Measurements from ENCODE around the gene ESRRB. TPM values are rescaled to one million over a fixed set of nuclear protein-coding genes. Genes with fewer than 3 reads are reported as not detected.

ESRRB gene
- total RNA-seq, 2 donors from 2014 or later = 1.1 to 1.2 TPM

DNA sequence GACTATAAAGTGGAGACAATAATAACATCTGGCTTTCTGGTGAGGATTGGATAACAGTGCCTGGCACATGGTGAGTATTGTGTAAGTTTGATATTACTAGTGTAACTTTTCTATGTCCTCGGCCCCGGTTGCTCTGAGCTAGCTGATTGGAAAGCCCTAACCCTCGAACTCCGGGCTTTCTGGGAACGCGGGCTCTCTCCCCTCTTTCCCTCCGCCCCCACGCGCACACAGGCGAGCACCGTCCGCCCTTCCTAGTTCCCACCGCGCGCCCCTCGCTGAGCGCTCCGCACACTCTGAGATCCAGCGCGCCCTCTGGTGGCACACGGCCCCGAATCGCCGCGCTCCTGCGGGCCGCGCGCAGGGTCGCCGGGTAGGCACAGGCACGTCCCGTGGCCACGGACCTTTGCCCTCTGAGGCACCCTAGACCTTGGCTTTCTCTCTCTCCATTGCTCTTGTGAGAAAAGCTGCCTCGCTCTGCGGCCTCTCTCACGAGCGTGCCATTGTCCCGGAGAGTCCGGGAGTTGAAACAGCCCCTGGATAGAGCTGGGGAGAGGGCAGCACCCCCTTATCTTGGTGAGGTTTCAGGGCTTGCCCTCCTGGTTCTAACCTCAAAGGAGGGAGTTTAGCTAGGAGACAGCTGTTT lies 23.2 kb upstream of the ESRRB start:
- TF ChIP-seq, protein P1, sequence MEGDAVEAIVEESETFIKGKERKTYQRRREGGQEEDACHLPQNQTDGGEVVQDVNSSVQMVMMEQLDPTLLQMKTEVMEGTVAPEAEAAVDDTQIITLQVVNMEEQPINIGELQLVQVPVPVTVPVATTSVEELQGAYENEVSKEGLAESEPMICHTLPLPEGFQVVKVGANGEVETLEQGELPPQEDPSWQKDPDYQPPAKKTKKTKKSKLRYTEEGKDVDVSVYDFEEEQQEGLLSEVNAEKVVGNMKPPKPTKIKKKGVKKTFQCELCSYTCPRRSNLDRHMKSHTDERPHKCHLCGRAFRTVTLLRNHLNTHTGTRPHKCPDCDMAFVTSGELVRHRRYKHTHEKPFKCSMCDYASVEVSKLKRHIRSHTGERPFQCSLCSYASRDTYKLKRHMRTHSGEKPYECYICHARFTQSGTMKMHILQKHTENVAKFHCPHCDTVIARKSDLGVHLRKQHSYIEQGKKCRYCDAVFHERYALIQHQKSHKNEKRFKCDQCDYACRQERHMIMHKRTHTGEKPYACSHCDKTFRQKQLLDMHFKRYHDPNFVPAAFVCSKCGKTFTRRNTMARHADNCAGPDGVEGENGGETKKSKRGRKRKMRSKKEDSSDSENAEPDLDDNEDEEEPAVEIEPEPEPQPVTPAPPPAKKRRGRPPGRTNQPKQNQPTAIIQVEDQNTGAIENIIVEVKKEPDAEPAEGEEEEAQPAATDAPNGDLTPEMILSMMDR (conservative IDR thresholded peaks at IDR 0.05) = peak; percentile 98
- peaks cover 33% of the 10 kb centered on the region for H3K27me3 ChIP-seq (ENCODE audit: control insufficient read depth, insufficient read depth, low read length, poor library complexity, severe bottlenecking)
- peaks cover 9% of the 10 kb centered on the region for H3K4me1 Mint-ChIP-seq
- no peaks in the 10 kb centered on the region for H3K9me3 Mint-ChIP-seq
- H3K36me3 ChIP-seq (ENCODE audit: control insufficient read depth, insufficient read depth, low read length) = no peaks in the 10 kb centered on the region
- H3K4me3 ChIP-seq (ENCODE audit: low read length) = no peak overlapping the region
- whole genome bisulfite sequencing, 2 experiments (ENCODE audit: insufficient coverage in 1 of 2, insufficient read length in 1 of 2) = 10% methylated on average over 40 of the region's 40 CpGs; no CpG with 5 or more reads in 1 of the 2 experiments
- H3K9ac ChIP-seq (ENCODE audit: extremely low read depth, low read length, poor library complexity, severe bottlenecking) = no peak overlapping the region
- H3K4me1 ChIP-seq (ENCODE audit: control insufficient read depth, insufficient read depth, low read length) = no peaks in the 10 kb centered on the region
- no peak overlapping the region for H3K27ac ChIP-seq (ENCODE audit: low read depth, low read length)
- no peak overlapping the region for H3K27ac Mint-ChIP-seq
- DNase-seq = peak; percentile 95
- no peaks in the 10 kb centered on the region for H3K9me3 ChIP-seq (ENCODE audit: control insufficient read depth, low read length)
- H3K4me3 Mint-ChIP-seq = peak overlapping the region; percentile 36
- H3K36me3 Mint-ChIP-seq (ENCODE audit: low read depth) = no peaks in the 10 kb centered on the region
- peaks cover 63% of the 10 kb centered on the region for H3K27me3 Mint-ChIP-seq (ENCODE audit: insufficient read depth)

DNA sequence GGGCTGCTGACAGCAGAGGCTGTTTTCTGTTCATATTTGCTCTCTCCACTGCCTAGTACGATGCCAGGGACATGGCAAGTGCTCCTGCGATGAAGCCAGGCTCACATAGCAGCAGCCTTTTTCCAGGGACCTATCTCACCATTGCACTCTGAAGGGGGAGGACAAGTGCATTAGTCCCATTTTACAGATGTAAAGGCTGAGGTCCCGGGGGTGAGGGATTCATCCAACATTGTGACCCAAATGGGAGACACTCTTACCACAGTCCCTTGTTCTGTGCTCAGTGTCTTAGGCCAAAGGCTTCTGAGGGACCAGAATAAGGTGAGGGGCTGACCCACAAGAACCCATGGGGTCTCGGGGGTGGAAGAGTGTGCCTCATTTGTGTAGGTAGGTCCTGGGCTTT lies 21.6 kb upstream of the ESRRB start:
- Histone ChIP-seq H3K27ac (ENCODE audit: low read depth, low read length) (no peak overlapping the region), H3K9ac (ENCODE audit: extremely low read depth, low read length, poor library complexity, severe bottlenecking) (no peak overlapping the region), H3K4me1 (ENCODE audit: control insufficient read depth, insufficient read depth, low read length) (no peaks in the 10 kb centered on the region), H3K36me3 (ENCODE audit: control insufficient read depth, insufficient read depth, low read length) (no peaks in the 10 kb centered on the region), H3K4me3 (ENCODE audit: low read length) (no peak overlapping the region), H3K27me3 (ENCODE audit: control insufficient read depth, insufficient read depth, low read length, poor library complexity, severe bottlenecking) (peaks cover 33% of the 10 kb centered on the region), H3K9me3 (ENCODE audit: control insufficient read depth, low read length) (no peaks in the 10 kb centered on the region)
- no peak for DNase-seq
- TF ChIP-seq, protein P1 (conservative IDR thresholded peaks at IDR 0.05) = no peak
- Mint-ChIP-seq H3K27ac (no peak overlapping the region), H3K9me3 (no peaks in the 10 kb centered on the region), H3K4me3 (no peak overlapping the region), H3K27me3 (ENCODE audit: insufficient read depth) (peaks cover 64% of the 10 kb centered on the region), H3K4me1 (peaks cover 4% of the 10 kb centered on the region), H3K36me3 (ENCODE audit: low read depth) (no peaks in the 10 kb centered on the region)
- 95 to 100% methylated on average over 3 to 4 of the region's 4 CpGs for WGBS, 2 experiments (ENCODE audit: insufficient coverage in 1 of 2, insufficient read length in 1 of 2)

DNA sequence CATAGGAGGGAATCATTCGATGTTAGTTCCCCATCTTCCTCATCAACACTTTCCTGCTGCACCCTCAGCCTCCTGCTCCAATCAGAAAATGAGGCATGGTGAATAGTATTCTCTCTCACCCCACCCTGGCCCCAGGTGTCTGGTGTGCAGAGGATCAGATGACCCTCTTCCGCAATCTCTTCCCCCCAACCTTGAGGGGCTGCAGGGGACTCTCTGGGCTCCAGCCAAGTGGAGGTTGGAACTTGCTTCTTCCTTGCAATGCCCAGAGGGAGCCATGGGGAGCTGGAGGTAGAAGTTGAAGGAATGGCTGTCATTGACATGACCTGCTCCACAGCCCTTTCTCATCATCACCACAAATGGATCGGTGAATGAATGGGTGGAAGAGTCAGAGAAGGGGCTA lies 20.2 kb upstream of the ESRRB start:
- Histone ChIP-seq H3K4me3 (ENCODE audit: low read length) (no peak overlapping the region), H3K27ac (ENCODE audit: low read depth, low read length) (no peak overlapping the region), H3K4me1 (ENCODE audit: control insufficient read depth, insufficient read depth, low read length) (no peaks in the 10 kb centered on the region), H3K27me3 (ENCODE audit: control insufficient read depth, insufficient read depth, low read length, poor library complexity, severe bottlenecking) (peaks cover 21% of the 10 kb centered on the region), H3K9ac (ENCODE audit: extremely low read depth, low read length, poor library complexity, severe bottlenecking) (no peak overlapping the region), H3K9me3 (ENCODE audit: control insufficient read depth, low read length) (no peaks in the 10 kb centered on the region), H3K36me3 (ENCODE audit: control insufficient read depth, insufficient read depth, low read length) (no peaks in the 10 kb centered on the region)
- Mint-ChIP-seq H3K27me3 (ENCODE audit: insufficient read depth) (peaks cover 63% of the 10 kb centered on the region), H3K36me3 (ENCODE audit: low read depth) (no peaks in the 10 kb centered on the region), H3K4me1 (peaks cover 4% of the 10 kb centered on the region), H3K4me3 (no peak overlapping the region), H3K27ac (no peak overlapping the region), H3K9me3 (no peaks in the 10 kb centered on the region)
- 82 to 90% methylated on average over 2 to 3 of the region's 3 CpGs for WGBS, 2 experiments (ENCODE audit: insufficient coverage in 1 of 2, insufficient read length in 1 of 2)
- DNase-seq = no peak
- TF ChIP-seq, protein P1 (conservative IDR thresholded peaks at IDR 0.05) = no peak
